MCF 10A (cell line): ENCODE data around the gene GMDS. TPM values are rescaled to one million over a fixed set of nuclear protein-coding genes. Genes with fewer than 3 reads are reported as not detected.
A peak's percentile ranks its signal among the peaks of the same experiment; 100 is the strongest.

ENCODE experiments used
- BruUV-seq: library from RNA; stranded (reverse); fragments of 400-500 nt; replicated peaks from 2 replicates; lab custom pipeline; 2021; lab: Mats Ljungman, UMichigan
- CTCF ChIA-PET: fragments of 300-600 bp; sonication (Branson Sonifier 250); formaldehyde crosslinking; extraction: SDS; loops from one replicate; lab custom pipeline; 2021; ENCODE audit warnings: antibody characterized with exemption, inconsistent platforms; lab: Yijun Ruan, JAX
- POLR2A ChIA-PET: fragments of 300-600, 350-650 bp; sonication (Branson Sonifier 250); formaldehyde crosslinking; extraction: SDS; loops from one replicate; lab custom pipeline; 2020; ENCODE audit warnings: antibody characterized with exemption, inconsistent platforms; lab: Yijun Ruan, JAX
- DNase-seq: peaks from one replicate; pipeline ENCODE4 v3.0.0-alpha.2; 2018; ENCODE audit not compliant: unreplicated experiment
- H3K27ac Mint-ChIP-seq: one replicate; pipeline ENCODE4 v1.8.0; 2022; ENCODE audit warnings: mild to moderate bottlenecking, low read depth, mixed read lengths; ENCODE audit not compliant: unreplicated experiment
- H3K27me3 Mint-ChIP-seq: one replicate; pipeline ENCODE4 v1.8.0; 2022; ENCODE audit warnings: mixed read lengths; ENCODE audit not compliant: insufficient read depth, unreplicated experiment
- H3K36me3 Mint-ChIP-seq: one replicate; pipeline ENCODE4 v1.8.0; 2022; ENCODE audit warnings: mild to moderate bottlenecking, moderate library complexity, mixed read lengths; ENCODE audit not compliant: insufficient read depth, unreplicated experiment
- H3K4me1 Mint-ChIP-seq: one replicate; pipeline ENCODE4 v1.8.0; 2022; ENCODE audit warnings: mixed read lengths; ENCODE audit not compliant: insufficient read depth, unreplicated experiment
- H3K4me3 Mint-ChIP-seq: one replicate; pipeline ENCODE4 v1.8.0; 2022; ENCODE audit warnings: mild to moderate bottlenecking, moderate library complexity, mixed read lengths; ENCODE audit not compliant: unreplicated experiment
- H3K9me3 Mint-ChIP-seq: one replicate; pipeline ENCODE4 v1.8.0; 2022; ENCODE audit warnings: mixed read lengths; ENCODE audit not compliant: unreplicated experiment
- CTCF ChIP-seq: fragments of 200-600 bp; IDR thresholded peaks from one replicate; pipeline ENCODE4 v1.8.0; 2022; ENCODE audit warnings: antibody characterized with exemption, mild to moderate bottlenecking; ENCODE audit not compliant: unreplicated experiment
- intact Hi-C: fragments of 100-400 bp; cut with micrococcal nuclease; formaldehyde crosslinking; loops from 2 replicates; pipeline ENCODE4 v1.14.1; 2022
- total RNA-seq: library from RNA; stranded (reverse); gene quantifications from 2 replicates; pipeline ENCODE4 v1.2.3, GENCODE V29; 2022

The GMDS gene
- total RNA-seq, 1 experiment from 2014 or later: 24.9 TPM

GRCh38 chr6:2249126-2249525 lies 3.7 kb upstream of the GMDS start:
- ChIA-PET CTCF (no interaction called here), POLR2A (no interaction called here)

GRCh38 chr6:2247664-2248063 lies 2.3 kb upstream of the GMDS start:
- H3K36me3 Mint-ChIP-seq: peaks cover 24% of the 10 kb centered on the region
- no peak overlapping the region for H3K27ac Mint-ChIP-seq
- DNase-seq: no peak
- CTCF ChIA-PET: interaction anchor here (1.1 to 1.2 kb wide), 2 partner anchors 10 to 651 kb away, joined by 4 to 8 read pairs; no protein-coding TSS in a partner anchor
- no peaks in the 10 kb centered on the region for H3K27me3 Mint-ChIP-seq
- no peak overlapping the region for H3K4me3 Mint-ChIP-seq
- no peak for TF ChIP-seq CTCF
- H3K4me1 Mint-ChIP-seq: peaks cover 15% of the 10 kb centered on the region
- BruUV-seq: no TSS peak
- no peaks in the 10 kb centered on the region for H3K9me3 Mint-ChIP-seq
- POLR2A ChIA-PET: interaction anchor here (0.9 to 2.1 kb wide), 3 partner anchors 10 to 22 kb away, joined by 3 to 14 read pairs (median 3); no protein-coding TSS in a partner anchor
- intact Hi-C loops: no loop called here

More at GRCh38 chr6:2249126-2249525, 3.7 kb upstream of the GMDS start:
- no peak for DNase-seq
- no peaks in the 10 kb centered on the region for H3K27me3 Mint-ChIP-seq
- peaks cover 37% of the 10 kb centered on the region for H3K36me3 Mint-ChIP-seq
- peaks cover 4% of the 10 kb centered on the region for H3K4me1 Mint-ChIP-seq
- H3K9me3 Mint-ChIP-seq: no peaks in the 10 kb centered on the region
- no peak overlapping the region for H3K27ac Mint-ChIP-seq
- intact Hi-C loops: no loop called here
- no peak overlapping the region for H3K4me3 Mint-ChIP-seq
- TF ChIP-seq CTCF: no peak
- no TSS peak for BruUV-seq

GRCh38 chr6:2245877-2246863 lies 765 bp upstream of the GMDS start:
- Mint-ChIP-seq H3K4me3 (peak overlapping the region; percentile 87), H3K27ac (peak overlapping the region; percentile 90), H3K4me1 (peaks cover 16% of the 10 kb centered on the region), H3K36me3 (peaks cover 10% of the 10 kb centered on the region), H3K27me3 (no peaks in the 10 kb centered on the region), H3K9me3 (no peaks in the 10 kb centered on the region)
- no peak for TF ChIP-seq CTCF
- ChIA-PET POLR2A (interaction anchor here (0.6 to 2.1 kb wide), 18 partner anchors 9 to 636 kb away, joined by 3 to 14 read pairs (median 4); no protein-coding TSS in a partner anchor), CTCF (interaction anchor here (0.5 to 1.4 kb wide), 6 partner anchors 11 to 653 kb away, joined by 3 to 8 read pairs (median 3); no protein-coding TSS in a partner anchor)
- BruUV-seq: TSS peak; percentile 74
- intact Hi-C loops: loop anchor here (1.0 kb wide), 1 partner anchor 9 kb away; no protein-coding TSS in a partner anchor
- DNase-seq: peak; percentile 94
